Measurements from ENCODE around the gene SMIM36.
"Not testable (repeated sequence)": the region's sequence is repeated elsewhere in the genome, so short reads cannot be mapped to it uniquely, and the experiment has no call there.

Gene SMIM36

DNA sequence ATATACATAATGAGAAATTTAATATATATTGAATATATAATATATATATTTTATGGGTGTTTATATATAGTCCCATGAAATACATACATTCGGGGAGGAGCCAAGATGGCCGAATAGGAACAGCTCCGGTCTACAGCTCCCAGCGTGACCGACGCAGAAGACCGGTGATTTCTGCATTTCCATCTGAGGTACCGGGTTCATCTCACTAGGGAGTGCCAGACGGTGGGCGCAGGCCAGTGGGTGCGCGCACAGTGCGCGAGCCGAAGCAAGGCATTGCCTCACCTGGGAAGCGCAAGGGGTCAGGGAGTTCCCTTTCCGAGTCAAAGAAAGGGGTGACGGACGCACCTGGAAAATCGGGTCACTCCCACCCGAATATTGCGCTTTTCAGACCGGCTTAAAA is 9.6 kb downstream of the SMIM36 start:
- DNase-seq = not testable (repeated sequence)

DNA sequence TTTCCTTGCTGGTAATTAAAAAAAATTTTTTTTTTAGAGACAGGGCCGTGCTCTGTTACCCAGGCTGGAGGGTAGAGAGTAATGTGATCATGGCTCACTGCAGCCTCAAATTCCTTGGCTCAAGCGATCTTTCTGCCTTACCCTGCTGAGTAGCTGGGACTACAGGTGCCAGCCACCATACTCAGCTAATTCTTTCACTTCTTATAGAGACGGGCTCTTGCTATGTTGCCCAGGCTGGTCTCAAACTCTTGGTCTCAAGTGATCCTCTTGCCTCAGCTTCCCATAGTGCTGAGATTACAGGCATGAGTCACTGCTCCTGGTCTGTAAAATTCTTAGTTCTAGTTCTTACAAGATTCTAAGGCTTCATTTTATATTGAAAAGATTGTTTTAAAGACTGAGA is 11.1 kb downstream of the SMIM36 start:
- no peak for DNase-seq

DNA sequence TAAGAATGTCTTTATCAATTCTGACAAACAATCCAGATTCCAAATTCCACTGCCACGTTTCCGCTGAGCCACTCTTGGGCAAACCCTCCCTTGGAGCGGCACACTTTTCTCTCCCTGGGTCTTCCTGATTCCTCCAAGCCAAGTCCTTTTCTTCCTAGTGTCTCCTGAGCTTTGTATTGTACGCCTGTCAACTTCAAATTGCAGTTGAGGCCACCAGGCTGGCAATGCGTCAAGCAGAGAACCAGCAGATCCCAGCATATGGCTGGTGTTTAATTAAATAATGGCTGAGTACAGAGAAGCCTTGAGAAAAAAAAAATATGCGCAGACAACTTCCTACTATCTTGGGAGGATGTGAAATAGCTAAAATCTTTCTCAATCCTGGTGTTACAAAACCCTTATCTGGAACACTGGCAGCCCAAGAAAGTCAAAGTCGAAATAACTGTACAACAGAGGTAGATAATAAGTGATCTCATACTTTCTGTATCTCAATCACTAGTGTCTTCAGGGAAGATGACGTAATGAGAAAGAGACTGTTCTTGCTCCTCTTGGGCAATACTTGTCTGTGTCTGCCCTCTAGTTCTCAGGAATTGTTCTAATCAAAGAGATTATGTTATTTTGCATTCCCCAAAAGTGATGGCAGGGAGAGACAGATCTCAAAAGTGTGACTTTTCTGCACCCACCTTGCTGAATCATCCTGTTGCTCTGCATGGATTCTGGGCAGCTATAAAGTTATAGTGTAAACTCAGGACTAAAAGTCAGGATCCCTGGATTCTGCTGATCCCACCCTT is 15.0 kb downstream of the SMIM36 start:
- DNase-seq = no peak

DNA sequence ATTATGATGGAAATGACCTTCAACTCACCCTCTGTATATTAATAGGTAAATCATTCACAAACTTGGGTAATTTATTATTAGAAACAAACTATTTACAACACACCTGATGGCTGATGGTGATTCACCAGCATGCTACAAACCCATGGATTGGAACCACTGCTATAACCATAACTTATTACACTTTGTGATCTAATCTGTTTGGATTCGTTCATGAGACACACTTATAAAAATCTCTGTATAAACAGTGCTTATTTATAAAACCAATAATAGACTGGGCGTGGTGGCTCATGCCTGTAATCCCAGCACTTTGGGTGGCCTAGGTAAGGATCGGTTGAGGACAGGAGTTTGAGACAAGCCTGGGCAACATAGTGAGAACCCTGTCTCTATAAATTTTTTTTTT is 16.0 kb downstream of the SMIM36 start:
- DNase-seq = no peak

DNA sequence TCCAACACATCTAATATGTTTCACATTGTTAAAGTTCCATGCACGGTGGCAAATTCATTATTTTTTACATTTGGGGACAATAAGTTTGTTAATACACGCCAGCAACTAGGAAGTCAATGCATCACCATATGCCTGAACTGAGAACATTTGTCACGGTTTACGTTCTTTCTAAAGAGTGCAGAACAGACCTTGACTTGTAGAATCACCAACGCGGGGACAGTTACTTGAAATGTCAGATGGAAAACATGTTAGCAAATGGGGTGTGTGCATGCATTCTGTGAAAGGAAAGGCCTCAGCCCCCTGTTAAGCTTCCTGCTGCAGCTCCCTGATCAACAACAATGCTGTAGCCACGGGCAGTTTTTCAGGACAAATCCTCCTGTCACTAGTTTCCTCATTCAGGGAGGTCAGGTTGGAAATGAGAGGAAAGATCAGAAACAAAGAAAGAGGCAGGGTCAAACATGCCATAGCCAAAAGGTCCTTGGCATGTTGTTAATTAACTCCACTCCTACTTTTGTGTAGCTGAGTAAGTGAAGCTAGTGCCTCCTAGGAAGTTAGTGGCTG is 18.4 kb downstream of the SMIM36 start:
- no peak for DNase-seq

DNA sequence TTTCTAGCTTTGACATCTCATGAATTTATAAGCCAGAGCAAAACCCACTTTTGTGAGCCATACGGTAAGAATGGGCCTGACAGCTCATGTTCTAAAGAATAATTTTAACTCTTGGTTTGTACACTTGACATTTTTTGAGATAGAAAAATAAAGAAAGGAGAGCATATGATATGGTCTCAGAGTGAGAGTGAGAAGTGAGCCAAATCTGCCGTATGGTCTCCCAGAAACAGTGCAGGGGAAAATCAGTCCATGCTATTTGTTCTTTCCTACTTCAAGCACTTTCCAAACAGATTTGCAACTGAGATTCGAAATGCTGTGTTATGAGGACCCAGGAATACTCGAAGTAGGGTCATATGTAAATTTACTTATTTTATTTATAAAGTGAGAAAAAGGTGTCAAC is 20.9 kb downstream of the SMIM36 start:
- no peak for DNase-seq

DNA sequence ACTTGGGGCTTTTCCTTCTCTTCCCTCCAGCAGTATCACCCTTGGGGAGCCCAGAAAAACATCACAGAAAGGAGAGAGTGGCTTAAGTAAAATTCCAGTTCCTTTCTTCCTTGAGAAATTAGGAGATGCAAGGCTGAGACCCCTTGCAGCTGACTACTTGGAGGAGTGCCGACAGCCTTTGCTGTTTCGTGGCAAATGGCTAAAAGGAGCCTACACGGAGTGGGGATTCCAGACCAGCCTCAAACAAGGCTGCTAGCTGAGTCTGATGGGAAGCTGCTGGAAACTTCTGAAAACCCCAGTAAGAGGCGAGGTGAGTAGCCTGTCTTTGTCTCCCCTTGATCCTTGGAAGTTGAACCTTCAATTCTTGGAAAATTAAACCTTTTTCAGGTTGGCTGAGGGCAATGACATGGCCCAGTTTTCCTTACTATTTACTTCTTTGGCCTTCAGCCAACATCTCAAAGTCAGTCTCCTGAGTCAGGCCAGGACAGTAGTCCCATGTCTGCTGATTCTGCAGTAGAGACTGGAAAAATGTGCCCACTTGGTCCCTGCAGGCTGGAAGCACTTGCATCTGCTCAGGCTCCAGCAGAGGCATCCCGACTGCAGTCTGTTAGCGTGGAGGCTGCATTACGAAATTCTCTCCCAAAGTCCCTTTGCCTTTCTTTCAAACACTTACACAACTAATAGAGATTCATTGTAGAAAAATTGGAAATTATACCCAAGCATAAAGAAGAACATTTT is 23.4 kb downstream of the SMIM36 start:
- DNase-seq = no peak

DNA sequence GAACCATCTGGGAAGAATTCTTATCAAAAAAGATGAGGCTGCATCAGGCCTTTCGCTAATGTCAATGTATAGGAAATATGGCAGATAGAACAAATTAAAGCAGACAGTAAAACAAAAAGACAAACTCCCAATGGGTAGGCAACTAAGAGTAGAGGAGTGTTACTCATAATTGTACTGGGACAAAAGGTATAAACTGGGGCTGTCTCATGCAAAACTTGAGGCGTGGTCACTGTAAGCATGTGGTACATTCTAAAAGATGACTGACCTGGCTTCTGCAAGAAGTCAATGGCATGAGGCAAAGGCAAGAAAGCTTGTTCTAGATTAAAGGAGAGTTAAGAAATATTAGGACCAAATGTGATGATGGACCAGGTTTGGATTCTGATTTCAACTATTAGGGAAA is 26.7 kb downstream of the SMIM36 start:
- no peak for DNase-seq

DNA sequence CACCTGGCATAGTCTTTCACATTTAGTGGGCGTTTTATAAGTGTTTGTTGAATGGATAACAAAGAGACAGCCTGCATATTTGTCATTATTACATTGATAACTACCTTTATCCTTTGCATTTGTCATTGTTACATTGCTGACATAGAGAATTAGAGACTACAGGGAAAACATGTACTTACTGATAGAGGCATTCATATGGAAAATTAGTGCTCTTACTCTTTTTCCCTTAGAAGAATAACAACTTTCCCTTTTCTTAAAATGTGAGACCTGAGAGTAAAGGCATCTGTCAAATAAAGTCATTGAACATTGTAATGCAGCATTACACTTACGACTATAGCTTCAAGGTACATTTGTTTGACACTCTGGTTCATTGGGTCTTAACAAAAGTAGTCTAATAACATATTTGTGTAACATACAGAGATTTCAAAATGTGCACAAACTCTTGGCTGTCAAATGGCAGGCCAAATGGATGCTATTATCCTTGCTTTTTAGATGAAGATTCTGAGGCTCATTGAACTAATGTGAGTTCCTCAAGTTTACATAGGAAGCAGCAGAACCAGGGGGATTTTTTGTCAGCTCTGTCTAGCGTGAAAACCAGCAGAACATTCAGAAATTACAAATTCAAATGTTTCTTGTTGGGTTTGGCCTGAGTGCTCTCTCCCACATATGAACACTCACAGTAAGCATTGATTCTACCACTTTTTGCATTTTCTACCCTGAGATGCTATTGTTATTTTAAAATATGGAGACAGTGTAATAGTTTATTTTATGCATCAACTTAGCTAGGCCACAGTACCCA is 28.5 kb downstream of the SMIM36 start:
- no peak for DNase-seq

DNA sequence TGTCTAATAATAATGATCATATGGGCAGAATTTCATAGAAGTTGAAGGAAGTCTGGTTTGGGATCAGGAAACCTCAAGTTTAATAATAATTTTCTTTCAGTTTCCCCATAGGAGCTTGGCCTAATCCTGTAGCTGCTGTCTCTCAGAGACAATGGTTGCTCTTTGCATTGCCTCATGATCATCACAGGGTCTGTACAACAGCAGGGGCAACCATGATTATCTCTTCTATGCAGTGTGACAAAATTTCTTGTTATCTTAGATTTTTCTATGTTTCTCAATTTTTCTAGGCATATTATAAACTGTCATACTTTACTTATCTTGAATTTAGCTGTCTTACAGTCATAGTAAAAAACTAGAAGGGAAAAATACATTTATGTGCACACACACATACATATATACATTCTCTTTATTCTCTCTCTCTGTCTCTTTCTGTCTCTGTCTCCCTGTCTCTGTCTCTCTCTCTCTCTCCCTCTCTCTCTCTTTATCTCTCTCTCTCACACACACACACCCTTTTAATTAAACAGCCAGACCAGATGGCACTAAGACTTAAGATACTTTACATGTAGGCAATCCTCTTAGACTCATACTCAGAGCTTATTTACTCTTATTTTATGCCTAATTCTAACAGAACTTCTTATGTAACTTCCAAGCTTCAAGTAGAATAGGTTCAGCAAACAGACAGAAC is 30.5 kb downstream of the SMIM36 start:
- no peak for DNase-seq

DNA sequence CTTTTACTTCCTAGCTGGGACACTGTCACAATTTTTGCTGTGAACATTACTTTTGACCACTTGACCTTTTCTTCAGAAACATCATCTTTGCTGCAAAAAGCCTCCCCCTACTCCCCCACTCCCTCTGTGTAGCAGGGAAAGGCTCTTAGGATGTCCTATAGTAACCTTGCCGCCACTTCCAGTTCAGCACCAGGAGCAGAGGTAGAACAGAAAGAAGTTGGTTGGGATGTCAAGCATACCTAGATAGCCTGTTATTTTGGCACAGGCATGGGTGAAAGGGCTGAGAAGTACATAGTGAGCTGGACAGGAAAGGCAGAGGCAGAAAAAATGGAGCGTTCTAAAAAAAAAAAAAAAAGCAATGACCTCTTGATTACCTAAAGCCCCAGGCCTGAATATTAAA is 31.3 kb downstream of the SMIM36 start:
- no peak for DNase-seq

DNA sequence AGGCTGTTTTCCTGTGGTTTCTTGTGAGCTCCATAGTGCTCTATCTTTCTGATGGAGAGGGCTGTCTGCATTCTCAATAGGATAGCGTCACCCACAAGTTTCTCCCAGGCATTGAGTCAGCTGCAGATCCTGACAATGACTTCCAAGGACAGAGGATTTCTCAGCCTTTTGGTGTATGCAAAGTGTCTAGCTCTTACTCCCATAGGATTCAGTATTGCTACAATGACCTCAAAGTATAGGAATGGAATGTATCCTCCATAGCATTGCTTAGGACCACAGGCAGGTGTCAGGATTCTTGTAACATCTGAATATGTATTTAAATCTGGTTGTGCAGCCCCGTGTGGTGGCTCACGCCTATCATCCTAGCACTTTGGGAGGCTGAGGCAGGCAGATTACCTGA is 32.3 kb downstream of the SMIM36 start:
- no peak for DNase-seq

DNA sequence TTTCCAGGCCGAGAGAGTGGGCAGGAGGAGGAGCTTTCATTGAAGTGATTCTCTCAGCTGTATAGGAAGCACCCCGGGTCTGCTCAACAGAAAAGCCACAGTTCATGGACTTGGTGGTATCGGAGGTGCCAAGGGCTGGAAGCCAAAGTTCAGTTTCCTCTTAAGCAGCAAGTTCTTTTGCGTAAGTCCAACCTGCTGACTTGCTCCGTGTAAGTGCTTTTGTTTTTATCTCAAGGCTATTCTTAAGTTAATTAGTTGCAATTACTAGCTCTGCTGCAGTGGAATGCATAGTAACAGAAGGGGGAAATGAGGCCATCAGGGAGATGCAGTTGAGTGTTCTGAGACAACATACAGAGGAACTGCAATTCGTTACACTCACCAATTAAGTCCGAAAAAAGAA is 44.6 kb downstream of the SMIM36 start:
- no peak for DNase-seq

DNA sequence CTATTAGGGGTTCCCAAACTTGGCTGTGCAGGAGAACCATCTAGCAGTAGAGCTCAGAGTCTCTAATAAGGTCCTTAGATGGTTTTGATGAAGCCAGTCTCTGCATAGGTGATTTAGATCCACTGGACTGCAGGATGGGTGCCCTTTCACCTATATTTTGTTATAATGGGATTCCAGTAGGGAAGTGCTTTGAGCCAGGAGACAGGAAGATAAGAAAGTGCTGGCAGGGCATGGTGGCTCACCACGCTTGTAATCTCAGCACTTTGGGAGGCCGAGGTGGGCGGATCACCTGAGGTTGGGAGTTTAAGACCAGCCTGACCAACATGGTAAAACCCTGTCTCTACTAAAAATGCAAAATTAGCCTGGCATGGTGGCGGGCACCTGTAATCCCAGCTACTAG is 45.5 kb downstream of the SMIM36 start:
- DNase-seq = not testable (repeated sequence)

DNA sequence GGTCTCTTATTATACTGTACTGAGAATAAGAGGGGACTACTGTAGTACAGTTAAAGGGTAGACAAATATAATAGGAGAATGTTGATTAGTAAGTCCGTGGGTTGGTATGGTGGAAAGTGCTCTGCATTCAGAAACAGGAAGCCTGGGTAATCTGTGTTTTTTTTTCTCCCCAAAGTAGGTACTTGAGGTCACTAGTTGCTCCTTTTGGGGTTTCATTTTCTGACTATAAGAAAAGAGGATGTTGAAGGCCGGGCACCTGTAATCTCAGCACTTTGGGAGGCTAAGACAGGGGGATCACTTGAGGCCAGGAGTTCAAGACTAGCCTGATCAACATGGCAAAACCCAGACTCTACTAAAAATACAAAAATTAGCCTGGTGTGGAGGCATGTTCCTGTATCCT is 47.7 kb downstream of the SMIM36 start:
- DNase-seq = no peak

DNA sequence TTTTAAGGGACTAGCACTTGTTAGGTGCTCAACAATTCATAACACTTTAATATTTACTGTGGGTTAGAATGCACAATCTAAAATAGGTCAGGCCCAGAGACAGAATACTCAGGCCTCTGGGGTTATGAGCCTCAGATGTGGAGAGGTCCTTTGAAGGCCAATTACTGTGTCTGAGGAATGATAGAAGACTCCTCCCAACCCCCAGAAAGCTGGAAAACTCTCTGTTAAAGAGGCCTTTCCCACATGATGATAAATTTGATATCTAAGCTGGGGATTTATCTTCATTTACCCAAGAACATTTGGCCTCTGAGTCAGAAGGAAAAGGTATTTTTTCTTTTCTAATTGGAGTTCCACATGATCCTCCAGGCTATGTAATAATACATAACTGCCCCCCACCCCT is 48.5 kb downstream of the SMIM36 start:
- DNase-seq = no peak

DNA sequence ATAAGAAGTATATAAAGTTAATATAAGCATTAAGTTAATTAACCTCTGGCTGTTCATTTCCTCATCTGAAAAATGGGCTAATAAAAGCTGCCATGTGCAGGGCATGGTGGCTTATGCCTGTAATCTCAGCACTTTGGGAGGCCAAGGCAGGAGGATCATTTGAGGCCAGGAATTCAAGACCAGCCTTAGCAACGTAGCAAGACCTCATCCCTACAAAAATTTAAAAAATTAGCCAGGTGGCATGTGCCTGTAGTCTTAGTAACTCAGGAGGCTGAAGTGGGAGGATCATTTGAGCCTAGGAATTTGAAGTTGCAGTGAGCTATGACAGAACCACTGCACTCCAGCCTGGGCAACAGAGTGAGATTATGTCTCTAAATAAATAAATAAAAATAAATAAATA is 49.0 kb downstream of the SMIM36 start:
- no peak for DNase-seq

DNA sequence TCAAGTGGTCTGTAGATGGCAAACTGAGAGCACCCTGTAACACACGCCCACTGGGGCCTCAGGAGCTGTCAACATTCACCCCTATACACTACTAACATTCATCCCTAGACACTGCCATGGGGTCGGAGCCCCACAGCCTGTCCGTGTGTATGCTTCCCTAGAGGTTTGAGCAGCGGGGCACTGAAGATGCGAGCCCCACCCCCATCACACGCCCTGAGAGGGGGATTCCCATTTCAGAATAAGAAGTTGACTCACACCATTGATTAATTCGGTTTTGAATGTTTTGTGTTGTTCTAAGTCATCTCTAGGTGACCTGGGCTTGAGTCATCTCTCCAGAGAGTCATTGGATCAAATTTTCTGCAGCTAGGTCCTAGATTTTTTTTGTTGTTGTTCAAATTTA is 52.3 kb downstream of the SMIM36 start:
- no peak for DNase-seq

DNA sequence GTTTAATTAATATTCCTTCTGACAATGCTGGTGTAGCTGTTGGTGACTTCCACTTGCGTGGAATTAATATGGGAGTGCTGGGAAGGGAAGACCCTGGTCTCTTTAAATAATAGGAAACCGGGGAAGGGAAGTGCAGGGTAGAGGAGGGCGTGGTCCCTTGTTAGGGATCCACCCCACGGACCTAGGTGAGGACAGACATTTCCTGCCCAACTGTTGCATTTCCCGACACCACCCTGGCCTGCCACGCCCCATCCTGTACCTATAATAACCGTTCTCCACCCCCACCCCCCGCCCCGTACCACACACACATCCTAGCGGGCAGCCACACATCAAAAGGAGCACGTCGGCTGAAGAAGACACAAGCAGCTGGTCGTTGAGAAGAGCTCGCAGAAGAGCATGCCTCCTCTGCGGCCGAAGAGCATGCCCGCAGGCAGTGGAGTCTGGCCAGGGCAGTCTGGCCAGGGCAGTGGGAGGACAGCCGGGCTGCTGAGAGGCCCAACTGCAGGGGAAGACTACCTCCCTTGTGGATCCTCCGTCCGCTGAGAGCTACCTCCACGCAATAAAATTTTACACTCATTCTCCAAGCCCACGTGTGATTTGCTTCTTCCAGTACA is 52.9 kb downstream of the SMIM36 start:
- no peak for DNase-seq

DNA sequence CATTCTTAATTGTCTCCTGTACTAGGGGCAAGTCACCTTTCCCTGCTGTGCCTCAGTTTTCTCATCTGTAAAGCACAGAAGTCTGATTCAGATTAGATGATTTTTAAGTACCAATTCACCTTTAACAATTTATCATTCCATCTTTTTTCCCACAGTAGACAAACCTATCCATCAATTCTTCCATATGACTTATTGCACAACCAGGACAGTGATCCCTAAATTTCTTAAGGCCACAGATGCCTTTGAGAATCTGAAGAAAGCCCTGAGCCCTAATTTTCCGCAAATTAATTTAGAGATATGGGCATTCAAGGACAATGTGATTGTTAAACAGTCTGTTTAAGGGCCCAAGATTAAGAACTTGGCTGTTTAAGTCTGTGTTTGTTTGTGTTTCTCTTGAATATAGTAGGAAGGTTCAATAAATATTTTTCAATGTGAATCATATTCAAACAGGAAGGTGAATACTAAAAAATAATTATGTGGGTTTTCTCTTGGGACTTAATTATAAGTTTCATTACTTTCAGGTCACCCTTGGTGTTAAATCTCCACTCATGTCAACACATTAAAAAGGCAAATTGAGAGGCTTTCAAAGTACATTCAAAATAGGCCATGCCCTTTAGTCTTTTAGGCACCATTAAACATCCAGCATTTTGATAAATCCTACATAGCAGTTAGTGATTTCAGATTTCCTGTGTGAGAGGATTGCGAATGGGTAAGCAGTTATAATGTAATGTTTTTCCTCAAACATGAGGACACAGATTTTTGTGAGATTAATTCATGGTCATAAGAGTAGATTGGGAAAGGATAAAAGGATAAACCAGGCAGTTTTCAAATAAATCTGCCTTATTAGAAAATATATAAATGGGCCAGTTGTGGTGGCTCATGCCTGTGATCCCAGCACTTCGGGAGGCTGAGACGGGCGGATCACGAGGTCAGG is 54.7 kb downstream of the SMIM36 start:
- no peak for DNase-seq

DNA sequence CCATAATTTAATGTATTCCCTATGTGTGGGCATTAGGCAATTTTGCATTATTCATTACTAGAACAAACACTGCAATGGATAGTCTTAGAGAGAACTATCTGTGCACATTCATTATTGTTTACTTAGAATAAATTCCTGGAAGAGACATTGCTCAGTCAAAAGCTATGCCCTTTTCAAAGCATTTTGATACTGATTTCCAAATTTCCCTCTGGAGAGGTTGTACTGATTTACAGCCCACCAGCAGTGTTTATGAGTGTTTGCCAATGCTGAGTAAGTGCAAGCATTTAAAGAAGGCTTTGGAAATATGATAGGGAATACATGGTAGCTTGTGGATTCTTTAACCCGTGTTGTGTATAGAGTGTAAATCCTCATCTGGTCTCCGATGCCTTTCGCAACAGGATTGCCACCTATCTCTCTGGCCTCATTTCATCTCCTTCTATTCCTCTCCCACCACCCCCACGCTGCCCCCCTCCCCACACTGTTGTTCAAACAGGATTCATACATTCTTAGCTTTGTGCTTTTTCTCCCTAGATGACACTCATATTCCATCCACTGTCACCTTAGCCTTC is 56.3 kb downstream of the SMIM36 start:
- no peak for DNase-seq

All from NCI-H345 (cell line).